HG03159 (cell line): ENCODE results near the gene TIMM8B.
A peak's percentile ranks its signal among the peaks of the same experiment; 100 is the strongest.
"Not testable (repeated sequence)": the region's sequence is repeated elsewhere in the genome, so short reads cannot be mapped to it uniquely, and the experiment has no call there.

Experiments
- ATAC-seq: cut with Tn5 transposase; IDR thresholded peaks from one replicate; pipeline ENCODE4 v1.9.1; 2021; ENCODE audit warnings: mild to moderate bottlenecking, moderate library complexity; ENCODE audit not compliant: unreplicated experiment

The TIMM8B gene

GRCh38 chr11:112082729-112083128, 3.8 kb downstream of the TIMM8B start:
- no peak for ATAC-seq

DNA sequence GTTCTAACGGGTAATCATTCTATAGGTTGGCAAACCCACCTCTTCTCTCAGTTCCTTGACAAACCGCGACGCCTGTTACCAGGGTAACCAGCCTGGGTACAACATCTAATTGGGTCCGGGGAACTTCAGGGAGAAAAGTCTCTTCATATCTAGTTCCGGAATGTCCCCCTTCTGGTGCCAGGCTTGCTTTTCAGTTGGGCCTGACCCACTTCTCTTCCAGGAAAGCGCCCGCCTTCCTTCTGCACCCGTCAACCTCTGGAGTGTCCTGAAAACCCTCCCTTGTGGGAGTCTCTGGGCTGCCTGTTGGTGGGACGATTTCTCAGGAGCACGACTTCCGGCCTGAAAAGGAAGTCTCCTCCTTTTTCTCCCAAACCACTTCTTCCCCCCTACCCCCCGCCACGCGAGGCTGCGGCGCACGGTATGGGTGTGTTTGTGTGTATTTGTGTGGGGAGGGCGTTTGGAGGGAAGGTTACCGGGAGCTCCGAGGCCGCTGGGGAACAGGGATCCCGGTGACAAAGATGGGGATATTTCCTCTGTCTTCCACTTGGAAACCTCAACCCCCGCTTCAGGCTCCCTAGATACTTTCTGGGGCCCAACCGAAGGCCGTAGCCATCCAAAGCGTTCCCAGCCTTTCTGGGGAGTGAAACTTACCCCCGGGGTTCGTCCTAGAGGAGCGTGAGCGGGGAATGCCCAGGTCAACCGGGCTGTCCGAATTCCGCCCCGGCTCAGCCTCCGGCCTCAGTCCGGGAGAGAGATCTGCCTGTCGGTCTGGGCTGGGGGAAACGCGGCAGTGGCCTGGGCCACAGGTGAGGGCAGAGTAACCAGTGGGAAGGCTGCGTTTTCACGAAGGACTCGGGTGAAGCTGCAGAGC, 12.4 kb downstream of the TIMM8B start, which contains the start of the genes NKAPD1 and PIH1D2:
NKAPD1 (plus strand) TSS at position 359 of the 871 bp plus-strand sequence. CDS start 1,276 bp downstream, outside the sequence.
PIH1D2 (minus strand) TSS at position 77 of the 871 bp plus-strand sequence. CDS start 843 bp downstream, outside the sequence.
- peak; percentile 91 for ATAC-seq

DNA sequence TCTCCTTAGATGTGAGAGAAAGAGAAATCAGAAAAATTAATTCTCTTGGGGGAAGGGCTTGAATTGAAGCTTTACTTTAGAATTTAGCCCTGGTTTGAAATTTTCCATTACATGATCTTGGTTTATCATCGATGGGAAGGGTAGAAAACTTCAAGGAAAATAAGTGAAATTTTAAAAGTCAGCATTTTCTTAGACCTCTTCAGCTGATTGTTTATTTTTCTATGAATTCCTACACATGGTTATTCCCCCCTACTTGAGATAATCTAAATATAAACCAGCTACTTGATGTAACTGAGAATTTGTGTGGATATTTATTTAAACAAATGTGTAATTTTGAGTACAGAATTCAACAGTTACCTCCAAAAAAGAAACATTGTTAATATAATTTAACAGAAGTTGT, 23.6 kb downstream of the TIMM8B start:
- no peak for ATAC-seq

- ATAC-seq: no peak
Measured at GRCh38 chr11:112058103-112058502, 28.5 kb downstream of the TIMM8B start.

DNA sequence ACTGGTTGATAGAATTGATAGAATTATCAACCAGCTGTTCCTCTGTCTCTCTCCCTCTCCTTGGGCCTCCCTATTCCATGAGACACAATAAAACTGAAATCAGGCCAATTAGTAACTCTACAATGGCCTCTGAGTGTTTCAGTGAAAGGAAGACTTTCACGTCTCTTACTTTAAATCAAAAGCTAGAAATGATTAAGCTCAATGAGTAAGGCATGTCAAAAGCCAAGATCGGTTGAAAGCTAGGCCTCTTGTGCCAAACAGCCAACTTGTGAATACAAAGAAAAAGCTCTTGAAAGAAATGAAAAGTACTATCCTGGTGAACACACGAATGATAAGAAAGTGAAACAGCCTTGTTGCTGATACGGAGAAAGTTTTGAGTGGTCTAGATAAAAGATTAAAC, 29.4 kb downstream of the TIMM8B start:
- no peak for ATAC-seq

- no peak for ATAC-seq
Measured at GRCh38 chr11:112051768-112052167, 34.8 kb downstream of the TIMM8B start.

DNA sequence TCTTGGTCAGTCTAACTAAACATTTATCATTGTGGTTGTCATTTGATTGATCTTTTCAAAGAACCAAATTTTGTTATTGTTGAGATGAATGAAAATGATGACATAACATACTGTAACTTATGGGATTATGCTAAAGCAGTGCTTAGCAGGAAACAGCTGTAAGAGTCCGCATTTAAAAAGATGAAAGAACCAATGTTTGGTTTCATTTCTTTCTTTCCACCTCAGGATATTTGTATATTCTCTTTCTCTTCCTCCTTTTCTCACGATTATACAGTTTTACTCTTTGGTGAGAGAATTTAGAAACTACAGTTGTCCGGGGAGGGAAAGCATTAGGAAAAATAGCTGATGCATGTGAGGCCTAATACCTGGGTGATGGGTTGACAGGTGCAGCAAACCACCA, 35.8 kb downstream of the TIMM8B start:
- peak; percentile 85 for ATAC-seq

- ATAC-seq: no peak
Measured at GRCh38 chr11:112049777-112050176, 36.8 kb downstream of the TIMM8B start.

DNA sequence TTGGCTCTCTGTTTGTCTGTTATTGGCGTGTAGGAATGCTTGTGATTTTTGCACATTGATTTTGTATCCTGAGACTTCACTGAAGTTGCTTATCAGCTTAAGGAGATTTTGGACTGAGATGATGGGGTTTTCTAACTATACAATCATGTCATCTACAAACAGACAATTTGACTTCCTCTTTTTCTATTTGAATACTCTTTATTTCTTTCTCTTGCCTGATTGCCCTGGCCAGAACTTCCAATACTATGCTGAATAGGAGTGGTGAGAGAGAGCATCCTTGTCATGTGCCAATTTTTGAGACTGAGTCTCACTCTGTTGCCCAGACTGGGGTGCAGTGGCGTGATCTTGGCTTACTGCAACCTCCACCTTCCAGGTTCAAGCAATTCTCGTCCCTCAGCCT, 38.3 kb downstream of the TIMM8B start:
- not testable (repeated sequence) for ATAC-seq

- not testable (repeated sequence) for ATAC-seq
Measured at GRCh38 chr11:112046647-112047046, 39.9 kb downstream of the TIMM8B start.

GRCh38 chr11:112044961-112045360, 41.6 kb downstream of the TIMM8B start:
- no peak for ATAC-seq

DNA sequence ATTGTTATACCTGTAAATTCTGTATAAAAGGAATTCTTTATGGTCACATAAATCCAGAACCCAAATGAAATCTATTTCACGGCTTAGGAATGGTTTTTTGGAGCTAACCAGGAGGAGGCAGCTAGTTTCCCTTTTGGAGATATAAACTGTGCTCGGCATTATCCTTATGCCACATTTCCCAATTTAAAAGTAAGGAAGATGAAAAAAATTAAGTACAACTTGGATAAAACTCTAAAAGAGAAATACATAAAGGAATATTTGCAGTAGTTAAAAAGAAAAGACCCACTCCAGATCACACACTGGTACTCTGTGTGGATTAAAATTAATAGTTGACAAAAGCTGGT, 43.6 kb downstream of the TIMM8B start:
- no peak for ATAC-seq

- ATAC-seq: no peak
Measured at GRCh38 chr11:112042161-112042960, 44.2 kb downstream of the TIMM8B start.

DNA sequence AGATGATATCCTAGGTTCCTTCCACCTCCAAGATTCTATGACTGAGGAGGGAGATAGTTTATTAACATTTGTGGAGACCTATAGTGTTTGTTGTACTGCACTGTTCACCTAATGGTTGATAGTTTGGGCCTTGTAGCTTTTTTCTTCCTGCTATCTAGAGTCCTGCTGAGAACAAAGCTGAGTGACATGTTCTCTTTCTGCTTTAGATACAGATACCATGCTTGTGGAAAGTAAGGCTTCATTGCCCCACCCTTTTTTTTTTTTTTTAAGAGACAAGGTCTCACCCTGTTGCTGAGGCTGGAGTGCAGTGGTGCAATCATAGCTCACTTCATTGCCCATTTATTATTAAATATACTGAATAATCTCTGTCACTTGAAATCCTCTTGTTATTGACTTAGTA, 49.0 kb downstream of the TIMM8B start:
- no peak for ATAC-seq
